PC-3 (cell line): ENCODE data around the gene KCTD1. TPM values are rescaled to one million over a fixed set of nuclear protein-coding genes. Genes with fewer than 3 reads are reported as not detected.

Experiments used
- ATAC-seq: fragments of 200-7000 bp; cut with Tn5 transposase; 2 replicates; pipeline ENCODE4 v1.9.1; 2020; ENCODE audit warnings: mild to moderate bottlenecking, moderate library complexity
- BruUV-seq: library from RNA; stranded (reverse); fragments of 400-500 nt; replicated peaks from 2 replicates; lab custom pipeline; 2021; lab: Mats Ljungman, UMichigan
- CTCF ChIA-PET: fragments of 300-600 bp; sonication (Branson Sonifier 250); formaldehyde crosslinking; loops from one replicate; lab custom pipeline; 2022; ENCODE audit warnings: antibody characterized with exemption; lab: Charles Lee
- POLR2A ChIA-PET: fragments of 300-600 bp; sonication (Branson Sonifier 250); formaldehyde crosslinking; loops from one replicate; lab custom pipeline; 2022; ENCODE audit warnings: antibody characterized with exemption; ENCODE audit not compliant: unreplicated experiment; lab: Charles Lee
- DNase-seq: peaks from one replicate; pipeline ENCODE4 v3.0.0-alpha.2; 2015
- H2AFZ ChIP-seq: fragments of 300-600 bp; sonication (generic); 2 replicates; pipeline ENCODE4 v1.6.0; 2016; ENCODE audit warnings: antibody characterized with exemption, low read length
- H3F3A ChIP-seq: fragments of 300-600 bp; sonication (generic); one replicate; pipeline ENCODE4 v1.6.0; 2017; ENCODE audit warnings: antibody characterized with exemption, low read length, control low read depth, mild to moderate bottlenecking; ENCODE audit not compliant: unreplicated experiment
- H3K27ac ChIP-seq: fragments of 300-600 bp; sonication (generic); 2 replicates; pipeline ENCODE4 v1.5.1; 2016; ENCODE audit warnings: mild to moderate bottlenecking, low read length
- H3K27me3 ChIP-seq: fragments of 300-600 bp; sonication (generic); 2 replicates; pipeline ENCODE4 v1.6.1; 2016; ENCODE audit warnings: low read length, mixed read lengths
- H3K36me3 ChIP-seq: fragments of 300-600 bp; sonication (generic); 2 replicates; pipeline ENCODE4 v1.6.1; 2016; ENCODE audit warnings: low read depth, mixed run types, low read length, mixed read lengths
- H3K4me1 ChIP-seq: fragments of 300-600 bp; sonication (generic); 2 replicates; pipeline ENCODE4 v1.5.1; 2016; ENCODE audit warnings: low read length; ENCODE audit not compliant: insufficient read depth
- H3K4me2 ChIP-seq: fragments of 300-600 bp; sonication (generic); 2 replicates; pipeline ENCODE4 v1.6.0; 2016; ENCODE audit warnings: low read length
- H3K4me3 ChIP-seq: fragments of 300-600 bp; sonication (generic); 2 replicates; pipeline ENCODE4 v1.5.1; 2016; ENCODE audit warnings: mild to moderate bottlenecking, low read length, mixed read lengths
- H3K79me2 ChIP-seq: fragments of 300-600 bp; sonication (generic); 2 replicates; pipeline ENCODE4 v1.6.1; 2017; ENCODE audit warnings: low read length, mixed read lengths
- H3K9ac ChIP-seq: fragments of 300-600 bp; sonication (generic); 2 replicates; pipeline ENCODE4 v1.6.0; 2016; ENCODE audit warnings: mild to moderate bottlenecking, low read length
- H3K9me2 ChIP-seq: fragments of 300-600 bp; sonication (generic); replicated peaks from 2 replicates; pipeline ENCODE4 v1.6.1; 2016; ENCODE audit warnings: mixed run types, low read length, mixed read lengths
- H3K9me3 ChIP-seq: fragments of 300-600 bp; sonication (generic); 2 replicates; pipeline ENCODE4 v1.6.1; 2016; ENCODE audit warnings: low read length, mixed read lengths
- H4K20me1 ChIP-seq: fragments of 300-600 bp; sonication (generic); 2 replicates; pipeline ENCODE4 v1.6.1; 2016; ENCODE audit warnings: low read length, mixed read lengths
- CTCF ChIP-seq: fragments of 300-600 bp; sonication (generic); conservative IDR thresholded peaks from 2 replicates; pipeline ENCODE4 v1.5.1; 2017; ENCODE audit warnings: antibody characterized with exemption, low read depth, mild to moderate bottlenecking, low read length
- EZH2 ChIP-seq: fragments of 300-600 bp; sonication (generic); IDR thresholded peaks from one replicate; pipeline ENCODE4 v1.6.1; 2017; ENCODE audit warnings: antibody characterized with exemption, mild to moderate bottlenecking, low read length; ENCODE audit not compliant: unreplicated experiment
- EZH2phosphoT487 ChIP-seq: fragments of 300-600 bp; sonication (generic); IDR thresholded peaks from 2 replicates; pipeline ENCODE4 v1.6.1; 2018; ENCODE audit warnings: mild to moderate bottlenecking, antibody characterized with exemption, low read length, borderline replicate concordance
- intact Hi-C: fragments of 100-400 bp; cut with micrococcal nuclease; formaldehyde crosslinking; loops from 2 replicates; pipeline ENCODE4 v1.9.0; 2023
- total RNA-seq: library from RNA; depleted of rRNA; stranded (reverse); fragments of >200 nt; gene quantifications from 2 replicates; pipeline ENCODE4 v1.2.3, GENCODE V29; 2014

Gene KCTD1
- total RNA-seq, 1 experiment from 2014 or later = 15.8 TPM

GRCh38 chr18:26524002-26524401 is 24.4 kb downstream of the KCTD1 start:
- no peaks in the 10 kb centered on the region for H3F3A ChIP-seq
- H3K4me2 ChIP-seq = no peak overlapping the region
- H4K20me1 ChIP-seq = no peaks in the 10 kb centered on the region
- H3K36me3 ChIP-seq = no peaks in the 10 kb centered on the region
- intact Hi-C loops = no loop called here
- no peaks in the 10 kb centered on the region for H3K9me2 ChIP-seq
- H2AFZ ChIP-seq = no peak overlapping the region
- TF ChIP-seq EZH2phosphoT487 = no peak
- no peak for TF ChIP-seq EZH2
- TF ChIP-seq CTCF = no peak
- ChIA-PET CTCF (no interaction called here), POLR2A (no interaction called here)
- H3K27ac ChIP-seq = no peak overlapping the region
- no peaks in the 10 kb centered on the region for H3K4me1 ChIP-seq
- BruUV-seq = no TSS peak
- ATAC-seq = no peak
- DNase-seq = no peak
- H3K27me3 ChIP-seq = no peaks in the 10 kb centered on the region
- no peak overlapping the region for H3K9ac ChIP-seq
- H3K9me3 ChIP-seq = no peaks in the 10 kb centered on the region
- H3K4me3 ChIP-seq = no peak overlapping the region
- no peaks in the 10 kb centered on the region for H3K79me2 ChIP-seq

- Histone ChIP-seq H3K27me3 (no peaks in the 10 kb centered on the region), H2AFZ (no peak overlapping the region), H3K36me3 (no peaks in the 10 kb centered on the region), H3K79me2 (no peaks in the 10 kb centered on the region), H3K27ac (no peak overlapping the region), H3F3A (no peaks in the 10 kb centered on the region), H3K9me3 (no peaks in the 10 kb centered on the region), H3K4me3 (no peak overlapping the region), H3K9me2 (no peaks in the 10 kb centered on the region), H3K4me2 (no peak overlapping the region), H3K4me1 (no peaks in the 10 kb centered on the region), H4K20me1 (no peaks in the 10 kb centered on the region), H3K9ac (no peak overlapping the region)
- TF ChIP-seq CTCF (no peak), EZH2 (no peak), EZH2phosphoT487 (no peak)
- CTCF ChIA-PET = no interaction called here
- BruUV-seq = no TSS peak
- POLR2A ChIA-PET = no interaction called here
- ATAC-seq (no peak), DNase-seq (no peak)
- intact Hi-C loops = no loop called here
These were observed 26.7 kb downstream of the KCTD1 start for GRCh38 chr18:26521617-26522016.

- Histone ChIP-seq H3K4me1 (no peaks in the 10 kb centered on the region), H3K4me3 (no peak overlapping the region), H3K9ac (no peak overlapping the region), H3K9me3 (no peaks in the 10 kb centered on the region), H3K27me3 (no peaks in the 10 kb centered on the region), H3K27ac (no peak overlapping the region), H3K36me3 (no peaks in the 10 kb centered on the region), H3F3A (no peaks in the 10 kb centered on the region), H2AFZ (no peak overlapping the region), H3K9me2 (no peaks in the 10 kb centered on the region), H3K4me2 (no peak overlapping the region), H3K79me2 (no peaks in the 10 kb centered on the region), H4K20me1 (no peaks in the 10 kb centered on the region)
- no TSS peak for BruUV-seq
- no peak for ATAC-seq
- intact Hi-C loops = no loop called here
- POLR2A ChIA-PET = no interaction called here
- CTCF ChIA-PET = no interaction called here
- TF ChIP-seq CTCF (no peak), EZH2 (no peak), EZH2phosphoT487 (no peak)
- no peak for DNase-seq
These were observed 27.4 kb downstream of the KCTD1 start for GRCh38 chr18:26520974-26521373.
